Kidney (tissue), 14 donors: Measurements from ENCODE around the gene ITPA. TPM values are rescaled to one million over a fixed set of nuclear protein-coding genes. Genes with fewer than 3 reads are reported as not detected.

ENCODE experiments used
- DNase-seq, 5 donors: peaks; one replicate each; pipeline ENCODE4 v3.0.0-alpha.2; 2013 to 2020
- FAIRE-seq: peaks from 2 replicates; lab custom pipeline; 2012; peaks lifted over from hg19 to GRCh38; lab: Jason Lieb, UNC
- H3K27ac ChIP-seq, 2 donors: one replicate each; pipeline ENCODE4 v1.7.0; 2013; ENCODE audit warnings: low read depth in 2 of 2, low read length in 2 of 2, inconsistent platforms in 1 of 2
- H3K27me3 ChIP-seq: one replicate; pipeline ENCODE4 v1.7.1; 2013; ENCODE audit warnings: low read length, inconsistent platforms; ENCODE audit not compliant: control insufficient read depth, insufficient read depth
- H3K36me3 ChIP-seq, 3 donors: one replicate each; pipeline versions ENCODE4 v1.7.0 to v1.7.1; 2013; ENCODE audit warnings: low read length in 3 of 3, control low read depth in 1 of 3, inconsistent platforms in 1 of 3; ENCODE audit not compliant: insufficient read depth in 3 of 3, control insufficient read depth in 2 of 3
- H3K4me1 ChIP-seq, 3 donors: one replicate each; pipeline versions ENCODE4 v1.7.0 to v1.7.1; 2013; ENCODE audit warnings: low read length in 3 of 3, inconsistent platforms in 1 of 3, low read depth in 1 of 3; ENCODE audit not compliant: control insufficient read depth in 2 of 3, insufficient read depth in 2 of 3
- H3K4me3 ChIP-seq, 3 donors: one replicate each; pipeline versions ENCODE4 v1.7.0 to v1.8.1; 2013; ENCODE audit warnings: low read length in 3 of 3, control low read depth in 1 of 3, inconsistent platforms in 1 of 3
- H3K9ac ChIP-seq, 3 donors: one replicate each; pipeline versions ENCODE4 v1.7.0 to v1.7.1; 2013; ENCODE audit warnings: low read length in 3 of 3, control low read depth in 1 of 3, inconsistent platforms in 1 of 3
- H3K9me3 ChIP-seq, 3 donors: one replicate each; pipeline versions ENCODE4 v1.7.0 to v1.7.1; 2013; ENCODE audit warnings: low read length in 3 of 3, control low read depth in 1 of 3, inconsistent platforms in 1 of 3; ENCODE audit not compliant: control insufficient read depth in 2 of 3, insufficient read depth in 1 of 3
- intact Hi-C: fragments of 100-400 bp; cut with DNase I; formaldehyde crosslinking; loops from one replicate; pipeline ENCODE4 v1.11.1; 2022
- polyA plus RNA-seq: library from polyadenylated mRNA; stranded (reverse); fragments of 350-450 nt; fragmentation: Illumina TruSeq; extraction: RNeasy Lipid Tissue Mini Kit (QIAGEN cat#74804); gene quantifications from one replicate; pipeline ENCODE4 v1.2.3, GENCODE V29; 2014; ENCODE audit warnings: low read depth, low replicate concordance; ENCODE audit not compliant: insufficient read depth
- total RNA-seq: library from RNA; stranded (reverse); fragmentation: NEBNext Ultra II Directional; extraction: Animal tissue kit (Norgen Biotek cat#: 25700); gene quantifications from one replicate; pipeline ENCODE4 v1.2.1, GENCODE V29; 2021
- TF ChIP-seq, protein P1 (sequence below): IDR thresholded peaks from 3 replicates; pipeline ENCODE4 v1.5.1; 2012; ENCODE audit warnings: mild to moderate bottlenecking, moderate library complexity, borderline replicate concordance; ENCODE audit not compliant: insufficient read depth; ENCODE audit errors: extremely low read depth
- donor health status: control.
- donor health status: control.
- donor health status: control.
- donor health status: control.
- donor health status: control.
- donor health status: DM: yes; HTN: yes; CAD: no.
- donor health status: Normal renal cell carcinoma (clear cell type).

The ITPA gene
- total and polyA plus RNA-seq, 2 donors from 2014 or later, result 59.7 to 81.1 TPM

DNA sequence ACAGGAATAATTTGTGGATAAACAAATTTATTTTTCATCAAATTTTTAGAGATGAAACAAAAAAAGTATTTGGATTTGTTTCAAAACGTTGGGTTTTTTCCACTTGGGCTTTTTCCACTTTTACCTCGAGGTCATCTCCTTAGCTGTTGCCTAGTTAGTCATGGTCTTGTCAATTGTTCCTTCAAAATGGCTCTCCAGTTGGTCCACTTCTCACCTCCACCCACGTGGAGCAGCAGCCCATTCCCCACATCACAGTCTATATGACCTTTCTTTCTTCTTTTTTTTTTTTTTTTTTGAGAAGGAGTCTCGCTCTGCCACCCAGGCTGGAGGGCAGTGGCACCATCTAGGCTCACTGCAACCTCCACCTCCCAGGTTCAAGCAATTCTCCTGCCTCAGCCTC is 36.4 kb downstream of the ITPA start:
- no peak overlapping the region for H3K27ac ChIP-seq
- H3K4me1 ChIP-seq, result no peaks in the 10 kb centered on the region
- peaks cover 5% of the 10 kb centered on the region for H3K27me3 ChIP-seq
- TF ChIP-seq, protein P1, sequence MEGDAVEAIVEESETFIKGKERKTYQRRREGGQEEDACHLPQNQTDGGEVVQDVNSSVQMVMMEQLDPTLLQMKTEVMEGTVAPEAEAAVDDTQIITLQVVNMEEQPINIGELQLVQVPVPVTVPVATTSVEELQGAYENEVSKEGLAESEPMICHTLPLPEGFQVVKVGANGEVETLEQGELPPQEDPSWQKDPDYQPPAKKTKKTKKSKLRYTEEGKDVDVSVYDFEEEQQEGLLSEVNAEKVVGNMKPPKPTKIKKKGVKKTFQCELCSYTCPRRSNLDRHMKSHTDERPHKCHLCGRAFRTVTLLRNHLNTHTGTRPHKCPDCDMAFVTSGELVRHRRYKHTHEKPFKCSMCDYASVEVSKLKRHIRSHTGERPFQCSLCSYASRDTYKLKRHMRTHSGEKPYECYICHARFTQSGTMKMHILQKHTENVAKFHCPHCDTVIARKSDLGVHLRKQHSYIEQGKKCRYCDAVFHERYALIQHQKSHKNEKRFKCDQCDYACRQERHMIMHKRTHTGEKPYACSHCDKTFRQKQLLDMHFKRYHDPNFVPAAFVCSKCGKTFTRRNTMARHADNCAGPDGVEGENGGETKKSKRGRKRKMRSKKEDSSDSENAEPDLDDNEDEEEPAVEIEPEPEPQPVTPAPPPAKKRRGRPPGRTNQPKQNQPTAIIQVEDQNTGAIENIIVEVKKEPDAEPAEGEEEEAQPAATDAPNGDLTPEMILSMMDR, result no peak
- intact Hi-C loops, result no loop called here
- H3K4me3 ChIP-seq, result no peak overlapping the region
- no peaks in the 10 kb centered on the region for H3K9me3 ChIP-seq
- no peak for FAIRE-seq
- peaks cover 0 to under 1% (median 0%) of the 10 kb centered on the region in 3 donors for H3K36me3 ChIP-seq
- DNase-seq, result no peak
- H3K9ac ChIP-seq, result no peak overlapping the region

DNA sequence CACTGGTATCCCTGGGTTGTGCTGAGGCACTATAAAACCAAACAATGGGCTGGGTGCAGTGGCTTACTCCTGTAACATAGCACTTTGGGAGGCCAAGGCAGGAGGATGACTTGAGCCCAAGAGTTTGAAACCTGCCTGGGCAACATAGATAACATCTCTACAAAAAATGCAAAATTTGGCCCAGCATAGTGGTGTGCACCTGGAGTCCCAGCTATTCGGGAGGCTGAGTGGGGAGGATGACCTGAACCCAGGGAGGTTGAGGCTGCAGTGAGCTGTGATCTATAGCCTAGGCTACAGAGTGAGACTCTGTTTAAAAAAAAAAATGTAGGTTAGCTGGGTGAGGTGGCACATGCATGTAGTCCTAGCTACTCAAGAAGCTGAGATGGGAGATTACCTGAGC is 37.4 kb downstream of the ITPA start:
- H3K9ac ChIP-seq, result no peak overlapping the region
- no peak overlapping the region for H3K4me3 ChIP-seq
- peaks cover 0 to 5% (median 0%) of the 10 kb centered on the region in 3 donors for H3K36me3 ChIP-seq
- TF ChIP-seq, protein P1, result no peak
- DNase-seq (no peak), FAIRE-seq (no peak)
- peaks cover 2% of the 10 kb centered on the region for H3K27me3 ChIP-seq
- intact Hi-C loops, result no loop called here
- H3K4me1 ChIP-seq, result no peaks in the 10 kb centered on the region
- no peak overlapping the region for H3K27ac ChIP-seq
- no peaks in the 10 kb centered on the region for H3K9me3 ChIP-seq

DNA sequence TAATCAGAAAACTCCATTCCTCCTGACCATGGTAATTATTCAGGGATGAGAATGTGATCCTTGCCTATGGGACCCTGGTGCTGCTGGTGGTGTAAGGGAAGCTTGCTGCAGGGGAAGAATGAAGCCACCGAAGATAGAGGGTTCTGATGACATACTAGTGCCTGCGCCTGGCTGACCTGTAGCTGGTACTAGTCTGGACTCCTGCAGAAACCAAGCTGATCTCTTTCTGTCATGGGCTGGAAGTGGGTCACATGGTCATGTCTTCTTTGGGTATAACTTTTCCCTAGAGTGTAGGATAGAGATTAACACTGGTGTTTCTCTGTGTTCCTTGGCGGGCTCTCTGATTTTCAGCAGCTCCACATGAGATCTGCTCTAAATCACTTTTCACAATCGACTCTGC is 38.3 kb downstream of the ITPA start:
- Histone ChIP-seq H3K4me1 (no peaks in the 10 kb centered on the region), H3K27ac (no peak overlapping the region), H3K9ac (no peak overlapping the region), H3K9me3 (no peaks in the 10 kb centered on the region), H3K4me3 (no peak overlapping the region), H3K27me3 (peaks cover 2% of the 10 kb centered on the region), H3K36me3 (peaks cover 0 to 14% (median under 1%) of the 10 kb centered on the region in 3 donors)
- FAIRE-seq (no peak), DNase-seq (no peak)
- TF ChIP-seq, protein P1, result no peak
- intact Hi-C loops, result no loop called here
